ENCODE measurements around the gene PRKCZ.
"Not testable (repeated sequence)": the region's sequence is repeated elsewhere in the genome, so short reads cannot be mapped to it uniquely, and the experiment has no call there.

Gene PRKCZ

GRCh38 chr1:2139156-2139555 is 88.9 kb downstream of the PRKCZ start:
- not testable (repeated sequence) for H3K27me3 ChIP-seq (ENCODE audit: control insufficient read depth in 1 of 2, insufficient read depth in 2 of 2, low read length in 2 of 2); H3K36me3 ChIP-seq (ENCODE audit: control insufficient read depth in 2 of 2, insufficient read depth in 2 of 2, low read length in 2 of 2); H3K27ac ChIP-seq (ENCODE audit: low read length); H3K4me3 ChIP-seq (ENCODE audit: low read length in 2 of 2); H3K9me3 ChIP-seq (ENCODE audit: control insufficient read depth in 2 of 2, low read length in 2 of 2); H3K9ac ChIP-seq (ENCODE audit: low read length in 2 of 2)
- peaks cover 18% of the 10 kb centered on the region for H3K4me1 ChIP-seq (ENCODE audit: control insufficient read depth, insufficient read depth, low read length)

GRCh38 chr1:2141025-2141424 is 90.8 kb downstream of the PRKCZ start:
- H3K27ac ChIP-seq (ENCODE audit: low read length): no peak overlapping the region
- no peaks in the 10 kb centered on the region for H3K9me3 ChIP-seq (ENCODE audit: control insufficient read depth in 2 of 2, low read length in 2 of 2)
- no peaks in the 10 kb centered on the region for H3K27me3 ChIP-seq (ENCODE audit: control insufficient read depth in 1 of 2, insufficient read depth in 2 of 2, low read length in 2 of 2)
- H3K4me1 ChIP-seq (ENCODE audit: control insufficient read depth, insufficient read depth, low read length): peaks cover 2% of the 10 kb centered on the region
- H3K9ac ChIP-seq (ENCODE audit: low read length in 2 of 2): no peak overlapping the region
- no peak overlapping the region for H3K4me3 ChIP-seq (ENCODE audit: low read length in 2 of 2)
- H3K36me3 ChIP-seq (ENCODE audit: control insufficient read depth in 2 of 2, insufficient read depth in 2 of 2, low read length in 2 of 2): no peaks in the 10 kb centered on the region

GRCh38 chr1:2143814-2144500 is 93.7 kb downstream of the PRKCZ start:
- no peak overlapping the region for H3K27ac ChIP-seq (ENCODE audit: low read length)
- no peak overlapping the region for H3K4me3 ChIP-seq (ENCODE audit: low read length in 2 of 2)
- H3K36me3 ChIP-seq (ENCODE audit: control insufficient read depth in 2 of 2, insufficient read depth in 2 of 2, low read length in 2 of 2): no peaks in the 10 kb centered on the region
- H3K27me3 ChIP-seq (ENCODE audit: control insufficient read depth in 1 of 2, insufficient read depth in 2 of 2, low read length in 2 of 2): no peaks in the 10 kb centered on the region
- no peak overlapping the region for H3K9ac ChIP-seq (ENCODE audit: low read length in 2 of 2)
- no peaks in the 10 kb centered on the region for H3K9me3 ChIP-seq (ENCODE audit: control insufficient read depth in 2 of 2, low read length in 2 of 2)
- no peaks in the 10 kb centered on the region for H3K4me1 ChIP-seq (ENCODE audit: control insufficient read depth, insufficient read depth, low read length)

GRCh38 chr1:2144501-2145090 is 94.4 kb downstream of the PRKCZ start:
- no peak overlapping the region for H3K27ac ChIP-seq (ENCODE audit: low read length)
- H3K27me3 ChIP-seq (ENCODE audit: control insufficient read depth in 1 of 2, insufficient read depth in 2 of 2, low read length in 2 of 2): no peaks in the 10 kb centered on the region
- no peak overlapping the region for H3K9ac ChIP-seq (ENCODE audit: low read length in 2 of 2)
- H3K4me3 ChIP-seq (ENCODE audit: low read length in 2 of 2): no peak overlapping the region
- H3K4me1 ChIP-seq (ENCODE audit: control insufficient read depth, insufficient read depth, low read length): no peaks in the 10 kb centered on the region
- no peaks in the 10 kb centered on the region for H3K9me3 ChIP-seq (ENCODE audit: control insufficient read depth in 2 of 2, low read length in 2 of 2)
- H3K36me3 ChIP-seq (ENCODE audit: control insufficient read depth in 2 of 2, insufficient read depth in 2 of 2, low read length in 2 of 2): no peaks in the 10 kb centered on the region

- no peaks in the 10 kb centered on the region for H3K27me3 ChIP-seq (ENCODE audit: control insufficient read depth in 1 of 2, insufficient read depth in 2 of 2, low read length in 2 of 2)
- no peak overlapping the region for H3K27ac ChIP-seq (ENCODE audit: low read length)
- no peak overlapping the region for H3K4me3 ChIP-seq (ENCODE audit: low read length in 2 of 2)
- H3K9ac ChIP-seq (ENCODE audit: low read length in 2 of 2): no peak overlapping the region
- no peaks in the 10 kb centered on the region for H3K4me1 ChIP-seq (ENCODE audit: control insufficient read depth, insufficient read depth, low read length)
- H3K9me3 ChIP-seq (ENCODE audit: control insufficient read depth in 2 of 2, low read length in 2 of 2): no peaks in the 10 kb centered on the region
- no peaks in the 10 kb centered on the region for H3K36me3 ChIP-seq (ENCODE audit: control insufficient read depth in 2 of 2, insufficient read depth in 2 of 2, low read length in 2 of 2)
These were observed 96.0 kb downstream of the PRKCZ start for GRCh38 chr1:2145946-2146835.

GRCh38 chr1:2146836-2147517 is 96.8 kb downstream of the PRKCZ start:
- no peaks in the 10 kb centered on the region for H3K36me3 ChIP-seq (ENCODE audit: control insufficient read depth in 2 of 2, insufficient read depth in 2 of 2, low read length in 2 of 2)
- H3K4me3 ChIP-seq (ENCODE audit: low read length in 2 of 2): no peak overlapping the region
- no peak overlapping the region for H3K27ac ChIP-seq (ENCODE audit: low read length)
- H3K27me3 ChIP-seq (ENCODE audit: control insufficient read depth in 1 of 2, insufficient read depth in 2 of 2, low read length in 2 of 2): no peaks in the 10 kb centered on the region
- H3K9ac ChIP-seq (ENCODE audit: low read length in 2 of 2): no peak overlapping the region
- no peaks in the 10 kb centered on the region for H3K9me3 ChIP-seq (ENCODE audit: control insufficient read depth in 2 of 2, low read length in 2 of 2)
- H3K4me1 ChIP-seq (ENCODE audit: control insufficient read depth, insufficient read depth, low read length): no peaks in the 10 kb centered on the region

- not testable (repeated sequence) for H3K27ac ChIP-seq (ENCODE audit: low read length); H3K4me3 ChIP-seq (ENCODE audit: low read length in 2 of 2); H3K36me3 ChIP-seq (ENCODE audit: control insufficient read depth in 2 of 2, insufficient read depth in 2 of 2, low read length in 2 of 2); H3K4me1 ChIP-seq (ENCODE audit: control insufficient read depth, insufficient read depth, low read length); H3K9ac ChIP-seq (ENCODE audit: low read length in 2 of 2); H3K27me3 ChIP-seq (ENCODE audit: control insufficient read depth in 1 of 2, insufficient read depth in 2 of 2, low read length in 2 of 2); H3K9me3 ChIP-seq (ENCODE audit: control insufficient read depth in 2 of 2, low read length in 2 of 2)
These were observed 97.7 kb downstream of the PRKCZ start for GRCh38 chr1:2147869-2148268.

- Histone ChIP-seq H3K4me3 (ENCODE audit: low read length in 2 of 2) (no peak overlapping the region), H3K27ac (ENCODE audit: low read length) (no peak overlapping the region), H3K9me3 (ENCODE audit: control insufficient read depth in 2 of 2, low read length in 2 of 2) (no peaks in the 10 kb centered on the region), H3K27me3 (ENCODE audit: control insufficient read depth in 1 of 2, insufficient read depth in 2 of 2, low read length in 2 of 2) (no peaks in the 10 kb centered on the region), H3K4me1 (ENCODE audit: control insufficient read depth, insufficient read depth, low read length) (no peaks in the 10 kb centered on the region), H3K36me3 (ENCODE audit: control insufficient read depth in 2 of 2, insufficient read depth in 2 of 2, low read length in 2 of 2) (no peaks in the 10 kb centered on the region), H3K9ac (ENCODE audit: low read length in 2 of 2) (no peak overlapping the region)
These were observed 98.5 kb downstream of the PRKCZ start for GRCh38 chr1:2148691-2149090.

GRCh38 chr1:2150801-2151200 is 100.6 kb downstream of the PRKCZ start:
- no peaks in the 10 kb centered on the region for H3K36me3 ChIP-seq (ENCODE audit: control insufficient read depth in 2 of 2, insufficient read depth in 2 of 2, low read length in 2 of 2)
- no peak overlapping the region for H3K4me3 ChIP-seq (ENCODE audit: low read length in 2 of 2)
- H3K27ac ChIP-seq (ENCODE audit: low read length): no peak overlapping the region
- H3K9ac ChIP-seq (ENCODE audit: low read length in 2 of 2): no peak overlapping the region
- no peaks in the 10 kb centered on the region for H3K9me3 ChIP-seq (ENCODE audit: control insufficient read depth in 2 of 2, low read length in 2 of 2)
- H3K27me3 ChIP-seq (ENCODE audit: control insufficient read depth in 1 of 2, insufficient read depth in 2 of 2, low read length in 2 of 2): no peaks in the 10 kb centered on the region
- no peaks in the 10 kb centered on the region for H3K4me1 ChIP-seq (ENCODE audit: control insufficient read depth, insufficient read depth, low read length)

GRCh38 chr1:2151252-2151651 is 101.0 kb downstream of the PRKCZ start:
- Histone ChIP-seq H3K36me3 (ENCODE audit: control insufficient read depth in 2 of 2, insufficient read depth in 2 of 2, low read length in 2 of 2) (no peaks in the 10 kb centered on the region), H3K27ac (ENCODE audit: low read length) (no peak overlapping the region), H3K4me3 (ENCODE audit: low read length in 2 of 2) (no peak overlapping the region), H3K4me1 (ENCODE audit: control insufficient read depth, insufficient read depth, low read length) (no peaks in the 10 kb centered on the region), H3K27me3 (ENCODE audit: control insufficient read depth in 1 of 2, insufficient read depth in 2 of 2, low read length in 2 of 2) (no peaks in the 10 kb centered on the region), H3K9me3 (ENCODE audit: control insufficient read depth in 2 of 2, low read length in 2 of 2) (no peaks in the 10 kb centered on the region), H3K9ac (ENCODE audit: low read length in 2 of 2) (no peak overlapping the region)
